Neural progenitor cell (in vitro differentiated cells): ENCODE data around the gene CXCL12.

Source experiments
- EZH2 ChIP-seq: fragments of 200-600 bp; sonication (generic); IDR thresholded peaks from 2 replicates; pipeline ENCODE4 v1.6.1; 2017; ENCODE audit warnings: antibody characterized with exemption, mild to moderate bottlenecking, moderate library complexity
- EZH2phosphoT487 ChIP-seq: fragments of 200-600 bp; sonication (generic); IDR thresholded peaks from 2 replicates; pipeline ENCODE4 v1.6.1; 2017; ENCODE audit warnings: antibody characterized with exemption
- TF ChIP-seq, protein P1 (sequence below): fragments of 200-600 bp; sonication (generic); IDR thresholded peaks from 2 replicates; pipeline ENCODE4 v1.5.1; 2017; ENCODE audit warnings: antibody characterized with exemption, mild to moderate bottlenecking

DNA sequence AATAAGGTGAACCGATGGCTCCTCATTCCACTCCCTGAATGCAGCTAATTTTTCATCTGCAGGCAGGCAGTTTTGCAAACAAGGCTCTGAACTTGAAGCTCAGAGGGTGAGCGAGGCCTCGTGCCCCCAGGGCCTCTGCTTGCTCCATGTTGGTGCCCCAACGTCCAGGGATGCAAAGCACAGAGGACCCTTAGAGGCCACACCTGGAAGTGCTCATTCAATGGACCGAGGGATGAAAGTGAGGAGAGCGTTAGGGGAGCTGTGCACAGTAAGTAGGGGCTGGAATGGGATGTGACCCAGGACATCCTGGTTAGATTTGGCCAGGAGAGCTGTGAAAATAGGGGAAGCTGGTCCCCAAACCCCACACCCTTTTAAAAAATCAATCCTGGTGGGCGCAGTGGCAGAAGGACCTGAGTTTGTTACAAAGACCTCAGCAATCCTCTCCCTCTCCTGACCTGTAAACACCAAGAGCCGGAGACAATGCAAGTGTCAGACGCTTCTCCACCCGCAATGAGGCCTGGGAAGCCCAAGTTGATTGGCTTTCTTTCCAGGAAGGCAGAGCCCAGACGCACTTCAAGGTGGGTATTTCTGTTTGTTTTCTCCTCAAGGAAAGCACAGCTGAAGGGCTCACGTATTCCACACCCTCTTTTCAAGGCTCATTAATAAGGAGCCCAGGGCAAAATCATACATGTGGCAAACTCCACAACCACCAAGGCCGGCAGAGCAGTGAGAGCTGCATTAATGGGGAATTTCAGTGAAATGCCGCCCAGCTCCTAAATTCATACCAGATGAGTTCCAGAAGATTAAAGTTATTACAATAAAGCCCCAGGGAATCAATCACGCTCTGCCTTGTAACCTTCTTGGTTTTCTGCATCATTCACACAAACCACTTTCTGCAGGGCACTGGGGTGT is 14.1 kb upstream of the CXCL12 start:
- TF ChIP-seq, protein P1, sequence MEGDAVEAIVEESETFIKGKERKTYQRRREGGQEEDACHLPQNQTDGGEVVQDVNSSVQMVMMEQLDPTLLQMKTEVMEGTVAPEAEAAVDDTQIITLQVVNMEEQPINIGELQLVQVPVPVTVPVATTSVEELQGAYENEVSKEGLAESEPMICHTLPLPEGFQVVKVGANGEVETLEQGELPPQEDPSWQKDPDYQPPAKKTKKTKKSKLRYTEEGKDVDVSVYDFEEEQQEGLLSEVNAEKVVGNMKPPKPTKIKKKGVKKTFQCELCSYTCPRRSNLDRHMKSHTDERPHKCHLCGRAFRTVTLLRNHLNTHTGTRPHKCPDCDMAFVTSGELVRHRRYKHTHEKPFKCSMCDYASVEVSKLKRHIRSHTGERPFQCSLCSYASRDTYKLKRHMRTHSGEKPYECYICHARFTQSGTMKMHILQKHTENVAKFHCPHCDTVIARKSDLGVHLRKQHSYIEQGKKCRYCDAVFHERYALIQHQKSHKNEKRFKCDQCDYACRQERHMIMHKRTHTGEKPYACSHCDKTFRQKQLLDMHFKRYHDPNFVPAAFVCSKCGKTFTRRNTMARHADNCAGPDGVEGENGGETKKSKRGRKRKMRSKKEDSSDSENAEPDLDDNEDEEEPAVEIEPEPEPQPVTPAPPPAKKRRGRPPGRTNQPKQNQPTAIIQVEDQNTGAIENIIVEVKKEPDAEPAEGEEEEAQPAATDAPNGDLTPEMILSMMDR = no peak
- TF ChIP-seq EZH2 (no peak), EZH2phosphoT487 (no peak)
